Measurements from ENCODE around the gene HEG1. TPM values are rescaled to one million over a fixed set of nuclear protein-coding genes. Genes with fewer than 3 reads are reported as not detected.

Gene HEG1
- total RNA-seq, 4 donors from 2014 or later, result 95.2 to 238 (median 147) TPM

GRCh38 chr3:124942613-124943012 is 113.2 kb downstream of the HEG1 start:
- DNase-seq (ENCODE audit: low spot score), result no peak
- TF ChIP-seq CTCF (IDR thresholded peaks at IDR 0.05), result no peak
- ATAC-seq (ENCODE audit: low FRiP score), result no peak

GRCh38 chr3:124941771-124942170 is 114.0 kb downstream of the HEG1 start:
- DNase-seq (ENCODE audit: low spot score) (no peak), ATAC-seq (ENCODE audit: low FRiP score) (no peak)
- no peak for TF ChIP-seq CTCF (IDR thresholded peaks at IDR 0.05)

- TF ChIP-seq CTCF (IDR thresholded peaks at IDR 0.05), result no peak
- no peak for ATAC-seq (ENCODE audit: low FRiP score)
- no peak for DNase-seq (ENCODE audit: low spot score)
These were observed 116.1 kb downstream of the HEG1 start for GRCh38 chr3:124939661-124940060.

GRCh38 chr3:124938896-124939295 is 116.9 kb downstream of the HEG1 start:
- ATAC-seq (ENCODE audit: low FRiP score) (no peak), DNase-seq (ENCODE audit: low spot score) (no peak)
- no peak for TF ChIP-seq CTCF (IDR thresholded peaks at IDR 0.05)

GRCh38 chr3:124937049-124937448 is 118.7 kb downstream of the HEG1 start:
- no peak for TF ChIP-seq CTCF (IDR thresholded peaks at IDR 0.05)
- ATAC-seq (ENCODE audit: low FRiP score) (no peak), DNase-seq (ENCODE audit: low spot score) (no peak)

- no peak for TF ChIP-seq CTCF (IDR thresholded peaks at IDR 0.05)
- DNase-seq (ENCODE audit: low spot score), result no peak
- no peak for ATAC-seq (ENCODE audit: low FRiP score)
These were observed 119.8 kb downstream of the HEG1 start for GRCh38 chr3:124935794-124936542.

- TF ChIP-seq CTCF (IDR thresholded peaks at IDR 0.05), result no peak
- no peak for DNase-seq (ENCODE audit: low spot score)
- no peak for ATAC-seq (ENCODE audit: low FRiP score)
These were observed 120.5 kb downstream of the HEG1 start for GRCh38 chr3:124935264-124935663.
